Prostate gland (tissue), 2 donors: ENCODE measurements around the gene DROSHA. TPM values are rescaled to one million over a fixed set of nuclear protein-coding genes. Genes with fewer than 3 reads are reported as not detected.

Experiments used
- DNase-seq: peaks from one replicate; pipeline ENCODE4 v3.0.0-alpha.2; 2019; ENCODE audit warnings: low spot score
- H3K27ac ChIP-seq, 2 donors: fragments of 200-600 bp; sonication (generic); 2 replicates each; pipeline ENCODE4 v1.5.1; 2017 to 2019
- H3K27me3 ChIP-seq: fragments of 200-600 bp; sonication (generic); replicated peaks from 2 replicates; pipeline ENCODE4 v1.5.1; 2019; ENCODE audit not compliant: insufficient read depth
- H3K36me3 ChIP-seq, 2 donors: fragments of 200-600 bp; sonication (generic); 1 replicate in 1 of 2; 2 replicates in 1 of 2; pipeline versions ENCODE4 v1.5.1 to v1.8.1; 2017 to 2019
- H3K4me1 ChIP-seq: fragments of 200-600 bp; sonication (generic); replicated peaks from 2 replicates; pipeline ENCODE4 v1.5.1; 2019
- H3K4me3 ChIP-seq, 2 donors: fragments of 200-600 bp; sonication (generic); 2 replicates each; pipeline ENCODE4 v1.5.1; 2017 to 2019
- H3K9me3 ChIP-seq: fragments of 200-600 bp; sonication (generic); 2 replicates; pipeline ENCODE4 v1.5.1; 2017
- POLR2A ChIP-seq: fragments of 450-650 bp; IDR thresholded peaks from one replicate; pipeline ENCODE4 v1.6.1; 2016; ENCODE audit warnings: antibody characterized with exemption, mild to moderate bottlenecking
- POLR2AphosphoS5 ChIP-seq: sonication (generic); formaldehyde crosslinking; IDR thresholded peaks from one replicate; pipeline ENCODE4 v1.6.1; 2017; ENCODE audit warnings: antibody characterized with exemption
- WGBS: methylation state at CpG from one replicate; pipeline ENCODE4 v1.1.5; 2018; 5-methylcytosine and 5-hydroxymethylcytosine counted together
- intact Hi-C: fragments of 100-400 bp; cut with DNase I; formaldehyde crosslinking; loops from one replicate; pipeline ENCODE4 v1.14.2; 2022
- total RNA-seq, 2 donors: library from RNA; depleted of rRNA; stranded (reverse); fragments of >200 nt; gene quantifications; one replicate each; pipeline ENCODE4 v1.1.0, GENCODE V29; 2016
- TF ChIP-seq, protein P1 (sequence below), 4 experiments: fragments of 200-600 bp in 2 of 4; fragments of 450-650 bp in 2 of 4; sonication (generic) in 2 of 4; IDR thresholded peaks; 1 replicate in 3 of 4; 2 replicates in 1 of 4; pipeline ENCODE4 v1.5.1; 2016 to 2019; ENCODE audit warnings: antibody characterized with exemption in 4 of 4, mild to moderate bottlenecking in 2 of 4, moderate library complexity in 2 of 4

DROSHA gene
- total RNA-seq, 2 donors from 2014 or later: 27.6 to 45.7 TPM

DNA sequence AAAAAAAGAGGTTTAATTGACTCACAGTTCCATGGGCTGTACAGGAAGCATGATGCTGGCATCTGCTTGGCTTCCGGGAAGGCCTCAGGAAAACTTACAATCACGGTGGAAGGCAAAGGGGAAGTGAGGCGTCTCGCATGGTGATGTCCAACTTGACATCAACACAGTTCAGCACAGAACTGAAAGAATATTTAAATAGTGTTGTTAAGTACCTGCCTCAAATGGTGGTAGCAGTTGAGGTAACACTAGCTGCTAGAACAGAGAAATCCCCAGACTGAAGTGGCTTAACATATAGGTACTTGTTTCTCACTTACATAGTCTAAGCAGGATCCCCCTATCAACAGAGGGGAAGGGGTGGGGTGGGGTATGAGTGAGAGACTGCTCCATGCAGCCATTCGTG is 141.6 kb downstream of the DROSHA start:
- intact Hi-C loops: no loop called here
- Histone ChIP-seq H3K27me3 (no peaks in the 10 kb centered on the region), H3K9me3 (no peaks in the 10 kb centered on the region), H3K27ac (no peak overlapping the region), H3K36me3 (no peaks in the 10 kb centered on the region), H3K4me1 (no peaks in the 10 kb centered on the region), H3K4me3 (no peak overlapping the region)
- DNase-seq: no peak
- no peak for TF ChIP-seq POLR2AphosphoS5
- TF ChIP-seq POLR2A: no peak
- TF ChIP-seq, protein P1, sequence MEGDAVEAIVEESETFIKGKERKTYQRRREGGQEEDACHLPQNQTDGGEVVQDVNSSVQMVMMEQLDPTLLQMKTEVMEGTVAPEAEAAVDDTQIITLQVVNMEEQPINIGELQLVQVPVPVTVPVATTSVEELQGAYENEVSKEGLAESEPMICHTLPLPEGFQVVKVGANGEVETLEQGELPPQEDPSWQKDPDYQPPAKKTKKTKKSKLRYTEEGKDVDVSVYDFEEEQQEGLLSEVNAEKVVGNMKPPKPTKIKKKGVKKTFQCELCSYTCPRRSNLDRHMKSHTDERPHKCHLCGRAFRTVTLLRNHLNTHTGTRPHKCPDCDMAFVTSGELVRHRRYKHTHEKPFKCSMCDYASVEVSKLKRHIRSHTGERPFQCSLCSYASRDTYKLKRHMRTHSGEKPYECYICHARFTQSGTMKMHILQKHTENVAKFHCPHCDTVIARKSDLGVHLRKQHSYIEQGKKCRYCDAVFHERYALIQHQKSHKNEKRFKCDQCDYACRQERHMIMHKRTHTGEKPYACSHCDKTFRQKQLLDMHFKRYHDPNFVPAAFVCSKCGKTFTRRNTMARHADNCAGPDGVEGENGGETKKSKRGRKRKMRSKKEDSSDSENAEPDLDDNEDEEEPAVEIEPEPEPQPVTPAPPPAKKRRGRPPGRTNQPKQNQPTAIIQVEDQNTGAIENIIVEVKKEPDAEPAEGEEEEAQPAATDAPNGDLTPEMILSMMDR (IDR thresholded peaks at IDR 0.05): no peak
- WGBS: 98% methylated on average over 5 of the region's 5 CpGs

- intact Hi-C loops: no loop called here
- WGBS: 84% methylated on average over 10 of the region's 10 CpGs
- H3K4me1 ChIP-seq: no peaks in the 10 kb centered on the region
- H3K27me3 ChIP-seq: no peaks in the 10 kb centered on the region
- DNase-seq: no peak
- H3K36me3 ChIP-seq: no peaks in the 10 kb centered on the region
- H3K9me3 ChIP-seq: no peaks in the 10 kb centered on the region
- H3K4me3 ChIP-seq: no peak overlapping the region
- H3K27ac ChIP-seq: no peak overlapping the region
- TF ChIP-seq POLR2A (no peak), POLR2AphosphoS5 (no peak)
- TF ChIP-seq, protein P1 (IDR thresholded peaks at IDR 0.05): no peak
Measured at GRCh38 chr5:31385774-31386537, 145.9 kb downstream of the DROSHA start.

DNA sequence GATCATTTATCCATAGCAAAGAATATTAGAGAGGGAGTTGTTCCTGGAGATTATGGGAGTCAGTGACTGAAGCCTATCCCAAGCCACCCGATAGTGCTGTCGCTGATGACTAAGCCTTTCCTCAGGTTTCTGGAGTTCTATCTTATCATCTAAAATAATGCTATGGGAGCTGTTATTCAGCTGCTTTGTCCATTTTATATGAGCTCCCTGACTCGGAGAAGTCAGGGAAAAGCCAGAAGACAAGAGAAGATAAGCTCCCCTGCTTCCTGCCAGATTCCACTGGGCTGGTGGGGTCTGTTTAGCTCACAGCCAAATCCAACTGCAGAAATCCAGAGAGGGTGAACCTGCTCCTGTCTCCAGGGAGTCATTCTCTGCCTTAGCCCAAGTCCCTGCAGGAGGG is 148.2 kb downstream of the DROSHA start:
- DNase-seq: no peak
- Histone ChIP-seq H3K9me3 (no peaks in the 10 kb centered on the region), H3K36me3 (no peaks in the 10 kb centered on the region), H3K4me1 (no peaks in the 10 kb centered on the region), H3K27me3 (no peaks in the 10 kb centered on the region), H3K27ac (no peak overlapping the region), H3K4me3 (no peak overlapping the region)
- intact Hi-C loops: no loop called here
- TF ChIP-seq POLR2A (no peak), POLR2AphosphoS5 (no peak)
- TF ChIP-seq, protein P1 (IDR thresholded peaks at IDR 0.05): no peak
- 59% methylated on average over 3 of the region's 3 CpGs for WGBS

DNA sequence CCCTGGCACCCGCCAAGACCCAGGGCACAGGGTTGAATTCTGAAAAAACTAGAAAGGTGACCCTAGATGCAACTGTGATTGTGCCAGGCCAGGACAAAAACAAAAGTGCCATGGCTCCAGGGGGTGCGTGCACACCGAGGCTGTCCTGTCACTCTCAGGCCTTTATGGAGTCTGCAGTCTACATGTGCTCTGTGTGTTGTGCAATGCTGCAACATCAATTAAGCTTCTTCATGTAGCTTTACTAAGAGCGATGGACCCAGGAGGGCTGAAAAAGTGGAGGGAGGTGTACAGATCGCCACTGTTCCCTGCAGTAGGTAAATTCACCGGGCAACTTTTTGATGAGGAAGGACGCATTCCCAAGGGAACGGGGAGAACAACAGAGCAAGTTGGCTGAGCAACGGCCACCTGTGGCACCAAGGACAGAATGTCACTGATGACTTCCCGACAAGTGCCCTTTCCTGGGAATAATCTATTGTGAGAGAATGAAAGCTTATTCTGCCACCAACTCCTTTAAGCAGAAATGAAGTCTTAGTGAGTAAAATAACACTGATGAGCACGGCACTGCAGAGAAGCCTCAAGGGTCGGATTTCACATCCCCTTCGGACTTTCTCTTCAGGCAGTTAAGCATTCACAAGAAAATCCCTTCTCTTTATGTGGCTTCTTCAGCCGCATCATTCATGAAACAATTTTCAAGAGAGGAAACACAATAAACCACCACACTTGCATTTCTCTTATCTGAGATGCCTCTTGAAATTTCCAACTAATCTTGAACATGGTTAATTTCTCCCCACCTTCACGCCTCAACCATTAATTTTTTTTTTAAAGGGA is 149.6 kb downstream of the DROSHA start:
- intact Hi-C loops: no loop called here
- Histone ChIP-seq H3K27me3 (no peaks in the 10 kb centered on the region), H3K9me3 (no peaks in the 10 kb centered on the region), H3K27ac (no peak overlapping the region), H3K36me3 (no peaks in the 10 kb centered on the region), H3K4me1 (no peaks in the 10 kb centered on the region), H3K4me3 (no peak overlapping the region)
- WGBS: 57% methylated on average over 15 of the region's 15 CpGs
- TF ChIP-seq POLR2A: no peak
- no peak for DNase-seq

DNA sequence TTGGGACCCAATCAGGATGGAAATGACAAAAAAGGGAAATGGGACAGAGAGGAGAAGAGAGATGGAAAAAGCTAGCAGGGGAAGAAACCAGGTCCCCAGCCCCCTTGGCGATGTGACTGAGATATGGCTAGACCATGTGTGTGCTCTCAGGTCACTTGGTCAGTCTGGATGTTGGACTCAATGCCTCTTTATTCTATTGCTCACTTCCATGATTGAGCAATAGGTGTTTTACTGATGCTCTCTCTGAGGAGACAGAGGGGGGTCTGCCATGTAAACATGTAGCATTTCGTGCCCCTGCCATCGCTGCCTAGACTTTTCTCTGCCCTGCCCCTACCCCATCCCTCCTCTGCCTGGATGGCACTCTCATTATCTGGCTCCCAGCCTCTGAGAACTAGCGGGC is 150.6 kb downstream of the DROSHA start:
- TF ChIP-seq POLR2A: no peak
- TF ChIP-seq, protein P1 (IDR thresholded peaks at IDR 0.05): no peak
- WGBS: 95% methylated on average over 4 of the region's 4 CpGs
- Histone ChIP-seq H3K9me3 (no peaks in the 10 kb centered on the region), H3K27me3 (no peaks in the 10 kb centered on the region), H3K4me1 (no peaks in the 10 kb centered on the region), H3K27ac (no peak overlapping the region), H3K36me3 (no peaks in the 10 kb centered on the region), H3K4me3 (no peak overlapping the region)
- DNase-seq: no peak
- intact Hi-C loops: no loop called here
